HL-60 (cell line): ENCODE data around the gene RIPPLY2.

ENCODE experiments used
- DNase-seq, 2 experiments: peaks; one replicate each; pipeline ENCODE4 v3.0.0-alpha.2; 2010 to 2020; ENCODE audit warnings: low read depth in 1 of 2, low spot score in 1 of 2
- H3K27ac ChIP-seq: fragments of 250-450 bp; sonication (Bioruptor Pico); replicated peaks from 2 replicates; pipeline ENCODE4 v1.5.1; 2020; ENCODE audit warnings: mild to moderate bottlenecking, moderate library complexity
- H3K27me3 ChIP-seq: fragments of 250-450 bp; sonication (Bioruptor Pico); 2 replicates; pipeline ENCODE4 v1.5.1; 2021; ENCODE audit warnings: mild to moderate bottlenecking, moderate library complexity; ENCODE audit not compliant: insufficient read depth, poor library complexity, severe bottlenecking
- H3K4me3 ChIP-seq: replicated peaks from 2 replicates; pipeline ENCODE4 v1.5.1; 2011; ENCODE audit warnings: mild to moderate bottlenecking, control low read depth, low read length; ENCODE audit not compliant: insufficient read depth
- CTCF ChIP-seq: IDR thresholded peaks from one replicate; pipeline ENCODE4 v1.5.1; 2011; ENCODE audit warnings: low read length, control low read depth, inconsistent platforms; ENCODE audit not compliant: insufficient read depth
- GABPA ChIP-seq: IDR thresholded peaks from 2 replicates; pipeline ENCODE4 v1.6.1; 2012; ENCODE audit warnings: low read depth
- POLR2AphosphoS5 ChIP-seq: IDR thresholded peaks from 2 replicates; pipeline ENCODE4 v1.6.1; 2012; ENCODE audit warnings: low read depth
- REST ChIP-seq: IDR thresholded peaks from 2 replicates; pipeline ENCODE4 v1.6.1; 2012; ENCODE audit warnings: low read depth; ENCODE audit not compliant: insufficient replicate concordance
- SPI1 ChIP-seq: IDR thresholded peaks from 2 replicates; pipeline ENCODE4 v1.6.1; 2012; ENCODE audit warnings: low read depth, mild to moderate bottlenecking, borderline replicate concordance

Gene RIPPLY2

GRCh38 chr6:83901624-83902023, 48.5 kb downstream of the RIPPLY2 start:
- Histone ChIP-seq H3K27ac (no peak overlapping the region), H3K27me3 (no peaks in the 10 kb centered on the region), H3K4me3 (no peak overlapping the region)
- no peak for TF ChIP-seq SPI1
- TF ChIP-seq POLR2AphosphoS5, result no peak
- TF ChIP-seq CTCF, result no peak
- no peak for TF ChIP-seq GABPA
- TF ChIP-seq REST, result no peak
- DNase-seq, result no peak

- TF ChIP-seq POLR2AphosphoS5, result no peak
- TF ChIP-seq SPI1, result no peak
- TF ChIP-seq CTCF, result no peak
- TF ChIP-seq REST, result no peak
- no peak for TF ChIP-seq GABPA
- no peak for DNase-seq
- no peak overlapping the region for H3K27ac ChIP-seq
- no peak overlapping the region for H3K4me3 ChIP-seq
- H3K27me3 ChIP-seq, result no peaks in the 10 kb centered on the region
Observed at GRCh38 chr6:83904395-83904794, 51.2 kb downstream of the RIPPLY2 start.

- Histone ChIP-seq H3K4me3 (no peak overlapping the region), H3K27ac (no peak overlapping the region), H3K27me3 (no peaks in the 10 kb centered on the region)
- DNase-seq, result no peak
- TF ChIP-seq SPI1, result no peak
- no peak for TF ChIP-seq CTCF
- TF ChIP-seq GABPA, result no peak
- no peak for TF ChIP-seq REST
- TF ChIP-seq POLR2AphosphoS5, result no peak
Observed at GRCh38 chr6:83905648-83906047, 52.5 kb downstream of the RIPPLY2 start.
